ENCODE results near the gene CHD9.

The CHD9 gene

DNA sequence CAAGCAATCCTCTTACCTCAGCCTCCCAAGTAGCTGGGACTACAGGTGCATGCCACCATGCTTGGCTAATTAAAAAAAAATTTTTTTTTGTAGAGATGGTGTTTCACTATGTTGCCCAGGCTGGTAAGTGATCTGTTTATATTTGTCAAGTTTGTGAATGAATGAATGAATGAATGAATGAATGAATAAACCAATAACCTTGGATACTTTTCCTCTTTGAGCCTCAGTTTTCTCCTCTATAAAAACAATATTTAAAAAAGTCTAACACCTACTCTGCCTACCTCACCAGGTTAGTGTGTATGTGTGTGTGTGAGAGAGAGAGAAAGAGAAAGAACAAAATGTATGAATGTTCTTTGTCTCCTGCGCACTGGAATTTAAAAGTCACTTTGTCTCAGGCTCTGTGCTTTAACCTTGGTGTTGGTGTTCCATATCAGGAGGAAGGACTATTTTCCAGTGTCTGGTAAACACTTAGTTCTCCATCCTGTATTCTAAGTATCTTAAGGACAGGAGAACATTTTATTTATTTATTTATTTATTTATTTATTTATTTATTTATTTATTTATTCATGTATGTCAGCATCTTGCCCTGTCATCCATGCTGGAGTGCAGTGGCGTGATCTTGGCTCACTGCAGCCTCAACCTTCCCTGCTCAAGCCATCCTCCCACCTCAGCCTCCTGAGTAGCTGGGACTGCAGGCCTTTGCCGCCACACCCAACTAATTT lies 27.1 kb downstream of the CHD9 start (continued):
- TF ChIP-seq, protein P1, sequence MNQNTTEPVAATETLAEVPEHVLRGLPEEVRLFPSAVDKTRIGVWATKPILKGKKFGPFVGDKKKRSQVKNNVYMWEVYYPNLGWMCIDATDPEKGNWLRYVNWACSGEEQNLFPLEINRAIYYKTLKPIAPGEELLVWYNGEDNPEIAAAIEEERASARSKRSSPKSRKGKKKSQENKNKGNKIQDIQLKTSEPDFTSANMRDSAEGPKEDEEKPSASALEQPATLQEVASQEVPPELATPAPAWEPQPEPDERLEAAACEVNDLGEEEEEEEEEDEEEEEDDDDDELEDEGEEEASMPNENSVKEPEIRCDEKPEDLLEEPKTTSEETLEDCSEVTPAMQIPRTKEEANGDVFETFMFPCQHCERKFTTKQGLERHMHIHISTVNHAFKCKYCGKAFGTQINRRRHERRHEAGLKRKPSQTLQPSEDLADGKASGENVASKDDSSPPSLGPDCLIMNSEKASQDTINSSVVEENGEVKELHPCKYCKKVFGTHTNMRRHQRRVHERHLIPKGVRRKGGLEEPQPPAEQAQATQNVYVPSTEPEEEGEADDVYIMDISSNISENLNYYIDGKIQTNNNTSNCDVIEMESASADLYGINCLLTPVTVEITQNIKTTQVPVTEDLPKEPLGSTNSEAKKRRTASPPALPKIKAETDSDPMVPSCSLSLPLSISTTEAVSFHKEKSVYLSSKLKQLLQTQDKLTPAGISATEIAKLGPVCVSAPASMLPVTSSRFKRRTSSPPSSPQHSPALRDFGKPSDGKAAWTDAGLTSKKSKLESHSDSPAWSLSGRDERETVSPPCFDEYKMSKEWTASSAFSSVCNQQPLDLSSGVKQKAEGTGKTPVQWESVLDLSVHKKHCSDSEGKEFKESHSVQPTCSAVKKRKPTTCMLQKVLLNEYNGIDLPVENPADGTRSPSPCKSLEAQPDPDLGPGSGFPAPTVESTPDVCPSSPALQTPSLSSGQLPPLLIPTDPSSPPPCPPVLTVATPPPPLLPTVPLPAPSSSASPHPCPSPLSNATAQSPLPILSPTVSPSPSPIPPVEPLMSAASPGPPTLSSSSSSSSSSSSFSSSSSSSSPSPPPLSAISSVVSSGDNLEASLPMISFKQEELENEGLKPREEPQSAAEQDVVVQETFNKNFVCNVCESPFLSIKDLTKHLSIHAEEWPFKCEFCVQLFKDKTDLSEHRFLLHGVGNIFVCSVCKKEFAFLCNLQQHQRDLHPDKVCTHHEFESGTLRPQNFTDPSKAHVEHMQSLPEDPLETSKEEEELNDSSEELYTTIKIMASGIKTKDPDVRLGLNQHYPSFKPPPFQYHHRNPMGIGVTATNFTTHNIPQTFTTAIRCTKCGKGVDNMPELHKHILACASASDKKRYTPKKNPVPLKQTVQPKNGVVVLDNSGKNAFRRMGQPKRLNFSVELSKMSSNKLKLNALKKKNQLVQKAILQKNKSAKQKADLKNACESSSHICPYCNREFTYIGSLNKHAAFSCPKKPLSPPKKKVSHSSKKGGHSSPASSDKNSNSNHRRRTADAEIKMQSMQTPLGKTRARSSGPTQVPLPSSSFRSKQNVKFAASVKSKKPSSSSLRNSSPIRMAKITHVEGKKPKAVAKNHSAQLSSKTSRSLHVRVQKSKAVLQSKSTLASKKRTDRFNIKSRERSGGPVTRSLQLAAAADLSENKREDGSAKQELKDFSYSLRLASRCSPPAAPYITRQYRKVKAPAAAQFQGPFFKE (tag by site-specific recombination; IDR thresholded peaks at IDR 0.05; ENCODE audit: borderline replicate concordance): no peak
- TF ChIP-seq ZNF184 (tag by site-specific recombination; IDR thresholded peaks at IDR 0.05) (no peak), TCF7L2 (IDR thresholded peaks at IDR 0.05; ENCODE audit: borderline replicate concordance, low read depth, low read length) (no peak), TRIM28 (IDR thresholded peaks at IDR 0.05; ENCODE audit: borderline replicate concordance, low read length) (no peak), ZNF416 (tag by site-specific recombination; IDR thresholded peaks at IDR 0.05) (no peak), ZNF274 (IDR thresholded peaks at IDR 0.05; ENCODE audit: low read length) (no peak), ZNF274 (tag by site-specific recombination; IDR thresholded peaks at IDR 0.05; ENCODE audit: borderline replicate concordance) (no peak), ZNF175 (tag by site-specific recombination; IDR thresholded peaks at IDR 0.05) (no peak), ZNF133 (tag by site-specific recombination; IDR thresholded peaks at IDR 0.05) (no peak), ZXDB (tag by site-specific recombination; IDR thresholded peaks at IDR 0.05) (peak; percentile 71), ZNF600 (tag by site-specific recombination; IDR thresholded peaks at IDR 0.05) (no peak), ZNF121 (tag by site-specific recombination; IDR thresholded peaks at IDR 0.05) (no peak), ZNF221 (tag by site-specific recombination; IDR thresholded peaks at IDR 0.05; ENCODE audit: borderline replicate concordance) (no peak), ZNF366 (tag by site-specific recombination; conservative IDR thresholded peaks at IDR 0.05) (no peak), MYNN (tag by site-specific recombination; IDR thresholded peaks at IDR 0.05; ENCODE audit: borderline replicate concordance) (no peak), ZNF157 (tag by site-specific recombination; IDR thresholded peaks at IDR 0.05) (no peak), ZNF214 (tag by site-specific recombination; IDR thresholded peaks at IDR 0.05; ENCODE audit: borderline replicate concordance) (no peak), HOXA7 (CRISPR knock-in tag; IDR thresholded peaks at IDR 0.05; ENCODE audit: borderline replicate concordance) (no peak), ZNF26 (tag by site-specific recombination; IDR thresholded peaks at IDR 0.05) (no peak), HOXD13 (CRISPR knock-in tag; IDR thresholded peaks at IDR 0.05; ENCODE audit: borderline replicate concordance) (no peak), MEIS1 (CRISPR knock-in tag; IDR thresholded peaks at IDR 0.05; ENCODE audit: borderline replicate concordance) (no peak)
- TF ChIP-seq, protein P2, sequence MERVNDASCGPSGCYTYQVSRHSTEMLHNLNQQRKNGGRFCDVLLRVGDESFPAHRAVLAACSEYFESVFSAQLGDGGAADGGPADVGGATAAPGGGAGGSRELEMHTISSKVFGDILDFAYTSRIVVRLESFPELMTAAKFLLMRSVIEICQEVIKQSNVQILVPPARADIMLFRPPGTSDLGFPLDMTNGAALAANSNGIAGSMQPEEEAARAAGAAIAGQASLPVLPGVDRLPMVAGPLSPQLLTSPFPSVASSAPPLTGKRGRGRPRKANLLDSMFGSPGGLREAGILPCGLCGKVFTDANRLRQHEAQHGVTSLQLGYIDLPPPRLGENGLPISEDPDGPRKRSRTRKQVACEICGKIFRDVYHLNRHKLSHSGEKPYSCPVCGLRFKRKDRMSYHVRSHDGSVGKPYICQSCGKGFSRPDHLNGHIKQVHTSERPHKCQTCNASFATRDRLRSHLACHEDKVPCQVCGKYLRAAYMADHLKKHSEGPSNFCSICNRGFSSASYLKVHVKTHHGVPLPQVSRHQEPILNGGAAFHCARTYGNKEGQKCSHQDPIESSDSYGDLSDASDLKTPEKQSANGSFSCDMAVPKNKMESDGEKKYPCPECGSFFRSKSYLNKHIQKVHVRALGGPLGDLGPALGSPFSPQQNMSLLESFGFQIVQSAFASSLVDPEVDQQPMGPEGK (tag by site-specific recombination; IDR thresholded peaks at IDR 0.05): no peak
- TF ChIP-seq, protein P3, sequence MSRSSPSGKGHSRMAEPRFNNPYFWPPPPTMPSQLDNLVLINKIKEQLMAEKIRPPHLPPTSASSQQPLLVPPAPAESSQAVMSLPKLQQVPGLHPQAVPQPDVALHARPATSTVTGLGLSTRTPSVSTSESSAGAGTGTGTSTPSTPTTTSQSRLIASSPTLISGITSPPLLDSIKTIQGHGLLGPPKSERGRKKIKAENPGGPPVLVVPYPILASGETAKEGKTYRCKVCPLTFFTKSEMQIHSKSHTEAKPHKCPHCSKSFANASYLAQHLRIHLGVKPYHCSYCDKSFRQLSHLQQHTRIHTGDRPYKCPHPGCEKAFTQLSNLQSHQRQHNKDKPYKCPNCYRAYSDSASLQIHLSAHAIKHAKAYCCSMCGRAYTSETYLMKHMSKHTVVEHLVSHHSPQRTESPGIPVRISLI (tag by site-specific recombination; IDR thresholded peaks at IDR 0.05): no peak
- TF ChIP-seq, protein P4, sequence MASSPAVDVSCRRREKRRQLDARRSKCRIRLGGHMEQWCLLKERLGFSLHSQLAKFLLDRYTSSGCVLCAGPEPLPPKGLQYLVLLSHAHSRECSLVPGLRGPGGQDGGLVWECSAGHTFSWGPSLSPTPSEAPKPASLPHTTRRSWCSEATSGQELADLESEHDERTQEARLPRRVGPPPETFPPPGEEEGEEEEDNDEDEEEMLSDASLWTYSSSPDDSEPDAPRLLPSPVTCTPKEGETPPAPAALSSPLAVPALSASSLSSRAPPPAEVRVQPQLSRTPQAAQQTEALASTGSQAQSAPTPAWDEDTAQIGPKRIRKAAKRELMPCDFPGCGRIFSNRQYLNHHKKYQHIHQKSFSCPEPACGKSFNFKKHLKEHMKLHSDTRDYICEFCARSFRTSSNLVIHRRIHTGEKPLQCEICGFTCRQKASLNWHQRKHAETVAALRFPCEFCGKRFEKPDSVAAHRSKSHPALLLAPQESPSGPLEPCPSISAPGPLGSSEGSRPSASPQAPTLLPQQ (tag by site-specific recombination; IDR thresholded peaks at IDR 0.05): no peak
- TF ChIP-seq, protein P5, sequence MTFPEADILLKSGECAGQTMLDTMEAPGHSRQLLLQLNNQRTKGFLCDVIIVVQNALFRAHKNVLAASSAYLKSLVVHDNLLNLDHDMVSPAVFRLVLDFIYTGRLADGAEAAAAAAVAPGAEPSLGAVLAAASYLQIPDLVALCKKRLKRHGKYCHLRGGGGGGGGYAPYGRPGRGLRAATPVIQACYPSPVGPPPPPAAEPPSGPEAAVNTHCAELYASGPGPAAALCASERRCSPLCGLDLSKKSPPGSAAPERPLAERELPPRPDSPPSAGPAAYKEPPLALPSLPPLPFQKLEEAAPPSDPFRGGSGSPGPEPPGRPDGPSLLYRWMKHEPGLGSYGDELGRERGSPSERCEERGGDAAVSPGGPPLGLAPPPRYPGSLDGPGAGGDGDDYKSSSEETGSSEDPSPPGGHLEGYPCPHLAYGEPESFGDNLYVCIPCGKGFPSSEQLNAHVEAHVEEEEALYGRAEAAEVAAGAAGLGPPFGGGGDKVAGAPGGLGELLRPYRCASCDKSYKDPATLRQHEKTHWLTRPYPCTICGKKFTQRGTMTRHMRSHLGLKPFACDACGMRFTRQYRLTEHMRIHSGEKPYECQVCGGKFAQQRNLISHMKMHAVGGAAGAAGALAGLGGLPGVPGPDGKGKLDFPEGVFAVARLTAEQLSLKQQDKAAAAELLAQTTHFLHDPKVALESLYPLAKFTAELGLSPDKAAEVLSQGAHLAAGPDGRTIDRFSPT (tag by site-specific recombination; IDR thresholded peaks at IDR 0.05): no peak

Measured in HEK293 (cell line).